Hepatocyte (in vitro differentiated cells): Measurements from ENCODE around the gene SPDEF.

Experiments used
- EZH2 ChIP-seq: fragments of 200-600 bp; sonication (generic); IDR thresholded peaks from 2 replicates; pipeline ENCODE4 v1.6.1; 2016; ENCODE audit warnings: antibody characterized with exemption, mild to moderate bottlenecking, borderline replicate concordance
- TF ChIP-seq, protein P1 (sequence below): fragments of 200-600 bp; sonication (generic); IDR thresholded peaks from 2 replicates; pipeline ENCODE4 v1.5.1; 2016; ENCODE audit warnings: antibody characterized with exemption, mild to moderate bottlenecking; ENCODE audit not compliant: poor library complexity

GRCh38 chr6:34587325-34587724 is 31.2 kb upstream of the SPDEF start:
- TF ChIP-seq, protein P1, sequence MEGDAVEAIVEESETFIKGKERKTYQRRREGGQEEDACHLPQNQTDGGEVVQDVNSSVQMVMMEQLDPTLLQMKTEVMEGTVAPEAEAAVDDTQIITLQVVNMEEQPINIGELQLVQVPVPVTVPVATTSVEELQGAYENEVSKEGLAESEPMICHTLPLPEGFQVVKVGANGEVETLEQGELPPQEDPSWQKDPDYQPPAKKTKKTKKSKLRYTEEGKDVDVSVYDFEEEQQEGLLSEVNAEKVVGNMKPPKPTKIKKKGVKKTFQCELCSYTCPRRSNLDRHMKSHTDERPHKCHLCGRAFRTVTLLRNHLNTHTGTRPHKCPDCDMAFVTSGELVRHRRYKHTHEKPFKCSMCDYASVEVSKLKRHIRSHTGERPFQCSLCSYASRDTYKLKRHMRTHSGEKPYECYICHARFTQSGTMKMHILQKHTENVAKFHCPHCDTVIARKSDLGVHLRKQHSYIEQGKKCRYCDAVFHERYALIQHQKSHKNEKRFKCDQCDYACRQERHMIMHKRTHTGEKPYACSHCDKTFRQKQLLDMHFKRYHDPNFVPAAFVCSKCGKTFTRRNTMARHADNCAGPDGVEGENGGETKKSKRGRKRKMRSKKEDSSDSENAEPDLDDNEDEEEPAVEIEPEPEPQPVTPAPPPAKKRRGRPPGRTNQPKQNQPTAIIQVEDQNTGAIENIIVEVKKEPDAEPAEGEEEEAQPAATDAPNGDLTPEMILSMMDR = no peak
- TF ChIP-seq EZH2 = no peak
